HG03045 (cell line): ENCODE measurements around the gene TTC7B.
"Not testable (repeated sequence)": the region's sequence is repeated elsewhere in the genome, so short reads cannot be mapped to it uniquely, and the experiment has no call there.

Experiments
- ATAC-seq: cut with Tn5 transposase; IDR thresholded peaks from one replicate; pipeline ENCODE4 v1.9.1; 2021; ENCODE audit warnings: mild to moderate bottlenecking, moderate library complexity; ENCODE audit not compliant: unreplicated experiment

The TTC7B gene

DNA sequence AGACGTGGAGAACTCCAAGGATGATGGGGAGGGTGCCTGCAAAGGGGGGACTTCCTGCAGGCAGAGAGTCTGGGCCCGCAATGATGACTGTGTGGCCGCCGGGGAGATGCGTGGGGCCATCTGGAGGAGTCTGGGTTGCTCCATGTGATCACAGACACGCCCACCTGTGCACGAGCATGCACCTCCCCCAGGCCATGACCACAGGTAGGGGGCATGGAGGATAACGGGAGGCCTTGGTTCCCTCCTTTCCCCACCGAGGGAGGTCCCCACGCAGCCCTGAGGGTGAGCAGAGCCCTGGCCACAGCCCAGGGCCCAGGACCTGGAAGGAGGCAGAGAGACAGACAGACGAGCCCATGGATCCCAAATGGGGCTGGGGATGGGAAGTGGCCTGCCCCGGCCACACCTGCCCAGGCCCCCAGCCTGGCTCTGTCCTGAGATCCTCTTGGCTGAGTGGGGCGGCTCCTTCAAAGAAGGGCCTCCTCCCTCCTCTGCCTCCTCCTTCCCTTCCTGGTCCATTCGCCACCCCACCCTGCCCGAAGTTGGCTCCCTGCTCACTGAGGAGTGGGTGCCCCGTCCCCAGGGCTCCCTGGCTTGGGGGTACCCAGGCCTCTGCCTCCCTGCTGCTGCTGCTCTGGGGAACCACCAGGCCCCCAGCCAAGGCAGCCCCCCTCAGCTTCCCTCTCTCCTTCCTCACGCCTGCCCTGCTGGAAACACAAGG lies 281.2 kb downstream of the TTC7B start:
- no peak for ATAC-seq

DNA sequence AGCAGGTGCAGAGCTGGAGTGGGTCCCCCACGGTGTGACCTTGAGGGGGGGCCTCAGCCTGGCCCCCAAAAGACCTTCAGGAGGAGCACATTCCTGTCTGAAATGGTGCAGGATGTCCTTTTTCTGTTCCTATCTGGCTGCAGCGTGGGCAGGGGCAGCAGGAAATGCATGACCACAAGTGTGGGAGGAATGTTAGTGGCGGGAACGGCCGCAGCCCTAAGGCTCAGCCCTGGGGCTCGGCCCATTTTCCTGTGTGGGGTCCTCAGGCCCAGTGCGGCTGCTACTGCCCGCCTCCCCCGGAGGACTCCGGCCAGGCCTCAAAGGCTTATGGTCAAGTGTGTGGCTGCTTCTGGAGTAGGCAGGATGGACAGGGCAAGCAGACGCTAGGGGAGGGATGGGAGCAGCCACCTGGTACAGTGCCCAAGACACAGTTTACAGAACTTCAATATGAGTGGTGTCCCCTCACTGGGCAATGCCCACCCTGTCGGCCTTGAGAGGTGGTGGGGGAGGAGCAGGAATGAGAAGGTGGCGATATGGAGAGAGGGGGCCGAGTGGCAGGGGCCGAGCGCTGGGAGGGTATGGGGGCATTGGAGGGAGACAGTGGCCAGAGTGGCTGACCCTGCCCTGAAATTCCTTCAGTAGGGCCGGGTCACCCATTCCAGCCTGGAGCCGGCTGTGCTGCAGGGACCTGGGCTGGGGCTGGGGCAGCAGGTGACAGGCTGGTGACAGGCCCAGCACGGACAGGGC lies 282.0 kb downstream of the TTC7B start:
- ATAC-seq = no peak

DNA sequence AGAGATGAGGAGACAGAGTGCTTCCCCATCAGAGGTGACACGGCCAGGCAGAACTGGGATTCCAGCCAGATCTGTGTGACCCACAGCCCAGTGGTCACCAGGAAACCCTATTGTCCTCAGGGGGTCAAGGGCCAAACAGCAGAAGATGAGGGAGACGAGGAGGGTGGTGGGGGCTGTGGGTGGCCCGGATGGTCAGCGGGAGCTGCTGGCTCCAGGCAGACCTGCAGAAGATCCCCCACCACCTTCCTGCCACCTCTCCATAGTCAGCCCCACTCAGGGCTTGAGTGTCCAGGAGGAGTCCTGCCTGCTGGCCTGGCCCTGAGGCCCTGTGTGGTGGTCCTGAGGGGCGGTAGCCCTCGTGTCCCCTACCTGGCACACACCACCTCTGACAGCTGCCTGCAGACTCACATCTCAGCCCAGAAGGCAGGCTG lies 282.6 kb downstream of the TTC7B start:
- ATAC-seq = no peak

DNA sequence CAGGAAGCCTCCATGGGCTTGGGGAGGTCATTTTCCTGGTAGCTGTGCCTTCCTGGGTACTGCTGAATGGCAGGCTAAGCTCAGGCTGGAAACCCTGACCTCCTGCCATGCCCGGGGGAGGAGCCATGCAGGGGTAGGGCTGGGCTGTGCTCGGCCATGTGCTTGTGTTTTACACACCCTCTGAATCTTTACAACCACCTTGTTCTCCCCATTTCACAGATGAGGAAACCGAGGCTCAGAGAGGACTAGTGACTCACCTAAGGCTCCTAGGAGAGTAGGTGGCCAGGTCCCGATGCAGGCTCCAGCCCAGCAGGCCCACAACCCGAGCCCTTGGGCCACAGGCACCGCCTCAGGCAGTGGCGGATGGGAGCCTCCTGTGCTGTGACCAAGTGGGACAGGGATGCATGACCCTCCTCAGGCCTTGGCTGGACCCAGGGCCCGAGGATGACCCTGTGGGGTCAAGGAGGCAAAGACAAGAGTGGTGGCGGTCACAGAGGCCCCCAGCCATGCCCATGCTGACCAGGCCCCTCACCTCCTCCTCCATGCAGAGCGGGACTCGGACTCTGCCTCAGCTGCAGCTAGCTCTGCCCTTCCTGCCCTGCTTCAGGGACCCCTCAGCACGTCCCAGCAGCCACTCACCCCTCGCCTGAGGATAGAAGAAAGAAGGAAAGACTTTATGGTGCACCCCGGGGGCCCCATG lies 283.3 kb downstream of the TTC7B start:
- no peak for ATAC-seq

DNA sequence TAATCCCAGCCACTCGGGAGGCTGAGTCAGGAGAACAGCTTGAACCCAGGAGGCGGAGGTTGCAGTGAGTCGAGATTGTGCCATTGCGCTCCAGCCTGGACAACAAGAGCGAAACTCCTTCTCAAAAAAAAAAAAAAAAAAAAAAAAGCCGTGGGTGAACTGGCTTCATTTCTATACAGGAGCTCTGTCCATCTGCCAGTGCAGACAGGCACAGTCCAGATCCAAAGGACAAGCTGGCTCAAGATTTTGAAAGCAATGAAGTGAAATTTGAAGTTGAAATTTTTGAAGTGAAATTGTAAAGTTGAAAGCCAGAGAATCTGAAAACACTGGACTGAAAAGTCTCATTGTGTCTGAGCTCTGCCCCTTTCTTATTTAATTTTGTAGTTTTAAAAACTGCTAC lies 284.7 kb downstream of the TTC7B start:
- no peak for ATAC-seq

DNA sequence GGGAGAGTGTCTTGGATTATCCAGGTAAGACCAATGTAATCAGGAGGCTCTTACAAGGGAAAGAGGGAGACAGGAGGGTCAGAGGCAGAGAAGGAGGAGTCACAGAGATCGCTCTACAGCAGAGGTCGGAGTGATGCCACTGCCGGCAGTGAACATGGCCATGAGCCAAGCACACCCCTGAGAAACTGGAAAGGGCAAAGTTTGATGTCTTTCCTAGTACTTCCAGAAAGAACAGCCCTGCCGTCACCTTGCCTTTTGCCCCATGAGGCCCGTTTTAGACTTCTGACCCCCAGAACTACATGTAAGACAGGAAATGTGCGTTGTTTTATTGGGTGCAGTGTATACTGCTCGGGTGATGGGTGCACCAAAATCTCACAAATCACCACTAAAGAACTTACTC lies 285.7 kb downstream of the TTC7B start:
- no peak for ATAC-seq

DNA sequence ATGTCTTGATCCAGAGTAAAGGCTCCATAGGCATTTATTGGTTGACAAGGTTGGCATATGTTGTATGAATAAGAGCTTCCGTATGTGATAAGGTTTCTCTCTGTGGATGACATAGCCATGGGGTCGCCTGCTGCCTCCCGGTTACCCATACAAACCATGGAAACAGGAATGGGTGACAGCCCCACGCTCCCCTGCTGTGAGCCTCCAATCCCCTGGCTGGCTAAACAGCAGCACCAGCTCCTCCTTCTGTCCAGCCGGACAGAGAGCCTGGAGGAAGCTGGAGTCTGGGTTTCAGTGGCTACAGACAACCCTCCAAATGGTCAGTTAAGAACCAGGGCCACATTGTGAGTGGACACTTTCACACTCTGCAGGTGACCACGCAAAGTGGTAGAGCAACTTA lies 288.3 kb downstream of the TTC7B start:
- ATAC-seq = no peak

DNA sequence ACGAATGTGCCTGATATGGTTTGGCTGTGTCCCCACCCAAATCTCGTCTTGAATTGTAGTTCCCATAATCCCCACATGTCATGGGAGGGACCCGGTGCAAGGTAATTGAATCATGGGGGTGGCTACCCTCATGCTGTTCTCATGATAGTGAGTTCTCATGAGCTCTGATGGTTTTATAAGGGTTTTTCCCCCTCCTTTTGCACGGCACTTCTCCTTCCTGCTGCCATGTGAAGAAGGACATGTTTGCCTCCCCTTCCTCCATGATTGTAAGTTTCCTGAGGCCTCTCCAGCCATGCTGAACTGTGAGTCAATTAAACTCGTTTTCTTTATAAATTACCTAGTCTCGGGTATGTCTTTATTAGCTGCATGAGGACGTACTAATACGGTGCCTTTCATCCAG lies 289.7 kb downstream of the TTC7B start:
- ATAC-seq = not testable (repeated sequence)

DNA sequence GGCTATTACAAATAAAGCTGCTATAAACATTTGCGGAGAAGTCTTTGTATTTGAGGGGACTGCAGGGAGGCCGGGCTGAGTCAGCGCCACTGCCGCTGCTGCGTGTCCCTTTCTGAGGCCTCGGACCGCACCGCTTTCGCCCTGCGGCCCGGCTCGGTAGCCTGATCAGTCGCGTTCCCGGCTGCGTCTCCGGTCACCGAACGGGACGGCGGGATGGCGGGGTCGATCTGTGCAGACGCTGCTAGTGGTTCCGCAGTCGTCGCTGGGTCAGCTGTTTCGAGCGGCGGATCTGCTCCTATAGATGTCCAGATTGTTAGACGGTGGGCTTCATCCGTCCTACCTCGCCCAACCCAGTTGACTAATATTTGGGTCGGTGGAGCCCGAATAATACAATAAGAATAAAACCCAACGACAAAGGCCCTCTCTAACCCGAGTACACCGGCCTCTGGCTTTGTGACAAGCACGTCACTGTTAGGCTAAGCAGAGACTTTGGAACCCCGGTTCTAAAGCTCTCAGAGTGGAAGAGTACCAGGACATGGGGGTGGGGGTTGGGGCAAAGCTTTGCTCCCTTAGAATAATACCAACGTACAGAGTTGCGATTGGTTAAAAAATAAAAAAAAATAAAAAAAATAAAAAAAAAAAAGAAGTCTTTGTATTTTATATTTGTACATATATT lies 290.7 kb downstream of the TTC7B start:
- not testable (repeated sequence) for ATAC-seq

DNA sequence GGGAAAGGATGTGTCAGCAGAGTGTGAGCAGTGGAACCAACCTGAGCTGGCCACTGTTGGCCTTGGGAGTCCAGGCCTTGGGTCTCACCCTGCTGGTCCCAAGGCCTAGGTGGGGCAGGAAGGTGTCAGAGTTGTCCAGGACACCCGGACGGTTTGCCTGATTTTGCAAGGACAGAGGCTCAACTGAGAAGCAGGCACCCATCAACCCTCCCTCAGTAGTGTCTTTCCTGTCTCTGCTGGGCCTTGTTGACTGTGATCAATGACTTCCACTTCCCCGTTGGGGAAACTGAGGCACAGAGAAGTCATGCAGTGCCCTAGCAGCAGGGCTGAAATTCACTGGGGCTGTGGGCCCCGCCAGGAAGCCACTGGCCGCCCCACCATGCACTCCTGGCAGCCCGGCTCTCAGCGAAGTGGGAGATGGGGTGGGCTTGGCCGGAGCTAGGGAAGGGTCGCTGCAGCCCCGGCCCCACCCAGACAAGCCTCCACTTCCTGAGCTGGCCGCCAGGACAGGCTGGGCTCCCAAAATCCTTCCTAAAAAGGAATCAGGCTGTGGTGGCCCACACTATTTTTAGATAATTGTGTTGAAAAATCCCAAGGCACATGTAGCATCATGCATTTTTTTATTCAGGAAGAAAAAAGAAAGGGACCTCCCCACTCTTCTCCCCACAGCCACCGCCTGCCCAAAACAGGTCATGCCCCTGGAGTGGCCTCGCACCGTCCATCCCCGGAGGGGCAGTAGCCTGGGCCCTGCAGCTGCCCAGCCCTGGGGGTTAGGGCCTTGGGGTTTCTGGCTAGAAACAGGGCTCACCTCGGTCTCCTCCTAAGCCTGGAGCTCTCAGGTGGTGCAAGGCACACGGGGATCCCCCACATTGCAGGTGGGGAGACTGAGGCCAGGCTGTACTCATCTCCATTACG lies 292.0 kb downstream of the TTC7B start:
- ATAC-seq = no peak

DNA sequence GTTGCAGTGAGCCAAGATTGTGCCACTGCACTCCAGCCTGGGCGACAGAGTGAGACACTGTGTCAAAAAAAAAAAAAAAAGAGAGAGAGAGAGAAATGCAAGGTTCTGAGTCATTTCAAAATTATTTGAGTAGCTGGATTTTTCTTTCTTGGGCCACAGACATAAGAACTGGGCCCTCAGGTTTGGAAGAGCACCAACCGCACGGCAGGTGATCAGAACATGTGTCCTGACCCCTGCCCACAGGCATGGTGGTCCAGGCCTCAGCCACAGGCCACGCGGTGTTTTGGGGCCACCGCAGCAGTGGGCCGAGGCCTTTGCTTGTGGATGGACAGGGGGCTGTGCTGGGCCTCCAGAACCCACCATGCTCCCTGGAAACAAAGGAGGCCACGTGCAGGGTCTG lies 292.7 kb downstream of the TTC7B start:
- ATAC-seq = no peak

DNA sequence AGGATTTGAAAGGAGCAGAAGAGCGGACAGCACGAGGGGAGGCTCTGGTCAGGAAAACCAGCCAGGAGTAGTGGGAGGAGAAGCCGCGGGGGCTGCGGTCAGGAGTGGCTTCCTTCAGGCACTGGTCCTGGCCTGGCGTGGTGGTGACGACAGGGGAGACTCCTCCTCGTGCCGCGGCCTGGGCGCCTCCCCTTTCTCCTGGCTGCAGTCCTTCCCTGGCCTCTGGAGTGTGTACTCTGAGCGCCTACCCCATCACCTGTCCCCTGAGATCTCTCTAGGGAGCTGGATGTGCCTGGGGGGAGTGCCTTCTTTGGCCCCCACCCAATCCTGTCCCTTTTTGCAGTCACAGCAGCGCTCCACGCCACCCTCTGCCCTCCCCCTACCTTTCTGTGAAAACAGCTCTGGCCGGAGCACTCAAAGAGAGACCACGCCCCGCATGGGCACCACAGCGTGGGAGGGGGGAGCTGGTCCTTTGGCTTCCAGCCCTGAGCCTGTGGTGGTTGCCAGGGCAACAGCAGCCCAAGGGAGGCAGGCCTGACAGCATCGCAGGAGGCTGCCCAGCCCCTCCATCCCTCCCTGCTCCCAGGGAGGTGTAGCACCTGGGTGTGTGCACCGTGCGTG lies 293.5 kb downstream of the TTC7B start:
- ATAC-seq = no peak

DNA sequence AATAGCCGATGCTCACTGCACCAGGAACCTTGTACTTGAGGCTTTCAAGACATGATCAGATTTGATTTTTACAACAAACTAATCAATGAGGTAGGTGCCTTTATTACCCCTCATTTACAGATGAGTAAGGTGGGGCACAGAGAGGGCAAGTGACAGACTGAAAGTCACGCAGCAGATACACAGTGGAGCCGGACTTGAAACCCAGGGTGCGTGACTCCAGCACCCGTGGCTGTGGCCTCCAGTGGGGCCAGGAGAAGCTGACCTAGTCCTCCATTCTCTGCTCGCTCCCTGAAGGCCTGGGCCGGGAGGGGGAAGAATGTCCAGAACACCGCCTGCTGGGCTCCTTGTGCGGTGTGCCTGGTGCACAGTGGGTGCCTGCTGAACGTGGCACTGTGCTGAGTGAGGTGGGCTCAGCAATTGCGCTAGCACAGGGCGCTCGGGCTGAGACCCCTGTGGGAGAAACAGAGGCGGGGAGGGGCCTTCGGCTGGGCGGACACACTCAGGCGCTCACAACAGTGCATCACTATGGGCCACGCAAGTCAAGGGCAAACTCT lies 294.2 kb downstream of the TTC7B start:
- no peak for ATAC-seq

DNA sequence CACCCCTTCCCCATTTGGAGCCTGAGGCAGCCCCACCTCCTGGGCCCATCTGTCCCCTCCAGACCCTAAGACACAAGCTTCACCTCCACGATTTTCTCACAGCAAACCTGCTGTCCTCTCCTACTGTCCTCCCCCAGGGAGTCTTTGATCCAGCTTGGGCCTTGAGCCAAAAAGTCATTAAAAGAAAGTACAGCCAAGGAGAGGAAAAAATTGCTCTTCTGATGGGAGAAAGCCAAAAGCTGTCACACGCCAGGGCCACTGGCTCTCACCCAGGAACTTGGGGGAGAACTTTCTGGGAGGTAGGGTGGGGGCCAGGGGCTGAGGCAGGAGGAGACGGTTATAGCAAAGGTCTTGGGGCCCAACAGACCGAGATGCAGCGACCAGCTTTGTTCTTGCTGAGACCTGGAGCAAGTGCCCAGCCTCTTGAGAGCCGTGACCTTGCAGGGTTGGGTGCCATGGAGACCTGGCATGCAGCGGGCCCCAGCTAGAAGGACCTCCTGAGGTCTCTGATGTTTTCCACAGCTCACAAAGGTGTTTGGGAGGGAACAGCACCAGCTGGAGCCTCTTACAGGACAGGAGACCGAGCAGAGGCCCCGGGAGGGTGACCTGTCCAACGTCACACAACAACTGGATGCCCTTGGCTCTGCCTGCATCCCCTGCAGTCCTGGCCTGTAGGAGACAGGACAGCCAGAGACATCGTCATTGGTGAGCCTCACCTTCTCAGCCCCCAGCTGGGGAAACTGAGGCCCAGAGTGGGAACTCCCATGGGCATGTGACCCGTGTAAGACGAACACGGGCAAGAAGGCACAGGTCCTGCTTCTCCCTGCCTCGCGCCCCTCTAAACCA lies 294.9 kb downstream of the TTC7B start:
- no peak for ATAC-seq

DNA sequence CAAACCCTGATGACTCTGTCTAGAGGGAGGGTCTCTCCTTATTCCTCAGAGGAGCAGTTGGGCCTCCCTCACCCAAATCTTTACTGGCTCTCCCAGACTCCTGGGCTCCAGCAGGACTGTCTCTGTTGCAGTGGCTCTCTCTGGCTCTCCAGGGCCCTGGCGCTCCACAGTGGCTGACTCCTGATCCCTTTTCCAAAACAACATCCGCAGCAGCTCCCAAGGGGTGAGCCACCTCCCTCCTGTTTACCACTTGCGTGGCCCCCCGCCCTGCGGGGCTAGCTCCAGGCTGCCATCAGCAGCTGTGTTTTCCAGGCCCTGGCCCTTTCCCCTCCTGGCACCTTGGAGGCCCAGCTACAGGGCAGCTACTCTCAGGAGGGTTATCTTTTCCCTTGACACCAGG lies 295.9 kb downstream of the TTC7B start:
- ATAC-seq = no peak

DNA sequence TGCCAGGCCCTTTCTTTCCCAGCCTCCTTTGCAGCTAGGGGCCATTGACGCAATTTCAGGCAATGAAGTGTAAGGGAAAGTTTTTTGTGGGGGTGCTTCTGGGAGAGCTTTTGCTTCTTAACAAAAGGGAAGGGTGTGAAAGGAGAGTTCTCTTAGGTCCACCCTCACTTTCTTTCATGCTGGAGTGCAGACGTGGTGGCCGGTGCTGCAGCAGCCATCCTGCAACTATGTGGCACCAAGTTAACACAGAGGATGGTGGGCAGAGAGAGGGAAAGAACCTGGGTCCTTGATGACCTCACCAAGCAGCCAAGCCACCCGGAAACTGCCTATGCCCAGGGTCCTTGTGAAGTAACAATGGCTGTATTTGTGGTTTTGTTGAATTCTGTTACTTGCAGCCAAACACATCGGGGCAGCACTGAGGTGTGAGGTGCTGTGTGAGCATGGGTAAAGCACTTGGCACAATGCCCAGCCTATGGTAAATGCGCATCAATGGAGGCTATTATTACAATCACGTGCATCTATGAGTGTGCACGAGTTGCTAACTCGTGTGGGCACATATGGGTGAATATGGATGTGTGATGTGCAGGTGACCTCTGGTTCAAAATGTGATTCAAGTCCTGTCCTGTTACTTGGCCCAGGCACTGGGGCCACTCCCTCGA lies 296.8 kb downstream of the TTC7B start:
- no peak for ATAC-seq

DNA sequence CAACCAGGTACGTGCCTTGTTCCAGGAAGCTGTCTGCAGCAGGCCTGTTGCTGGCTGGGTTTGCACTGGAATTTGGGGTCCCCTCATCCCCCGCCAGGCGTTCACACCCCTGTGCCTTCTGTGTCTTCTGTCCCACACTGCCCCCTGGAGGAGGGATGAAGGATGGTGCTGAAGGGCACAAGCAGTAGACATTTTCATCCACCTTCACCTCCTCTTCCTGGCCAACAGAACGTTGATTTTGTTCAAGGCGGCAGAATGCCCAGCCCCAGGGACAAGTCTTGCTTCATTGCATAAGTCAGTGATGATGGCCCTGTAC lies 297.3 kb downstream of the TTC7B start:
- no peak for ATAC-seq
